ENCODE results near the gene C16orf89. TPM values are rescaled to one million over a fixed set of nuclear protein-coding genes. Genes with fewer than 3 reads are reported as not detected.

C16orf89 gene
- total RNA-seq, 2 donors from 2014 or later, result 1.6 to 3.6 TPM

- no peak overlapping the region for H3K9ac ChIP-seq (ENCODE audit: low read depth in 2 of 2, low read length in 2 of 2)
- no peaks in the 10 kb centered on the region for H3K36me3 ChIP-seq
- H3K4me3 ChIP-seq, result no peak overlapping the region
- H3K27me3 ChIP-seq, result no peaks in the 10 kb centered on the region
- H3K9me3 ChIP-seq, result no peaks in the 10 kb centered on the region
- no peak overlapping the region for H3K27ac ChIP-seq
- intact Hi-C loops (cut with DNase I), result no loop called here
- TF ChIP-seq CTCF (IDR thresholded peaks at IDR 0.05), result no peak
- no peaks in the 10 kb centered on the region for H3K4me1 ChIP-seq
- DNase-seq, result no peak
These were observed 23.1 kb downstream of the C16orf89 start for GRCh38 chr16:5042574-5043171.

GRCh38 chr16:5041600-5042133, 24.1 kb downstream of the C16orf89 start:
- DNase-seq, result no peak

GRCh38 chr16:5040451-5040850, 25.3 kb downstream of the C16orf89 start:
- Histone ChIP-seq H3K27ac (no peak overlapping the region), H3K9ac (ENCODE audit: low read depth in 2 of 2, low read length in 2 of 2) (no peak overlapping the region), H3K27me3 (no peaks in the 10 kb centered on the region), H3K36me3 (no peaks in the 10 kb centered on the region), H3K4me1 (no peaks in the 10 kb centered on the region), H3K4me3 (no peak overlapping the region), H3K9me3 (no peaks in the 10 kb centered on the region)
- DNase-seq, result no peak
- intact Hi-C loops (cut with DNase I), result no loop called here
- no peak for TF ChIP-seq CTCF (IDR thresholded peaks at IDR 0.05)

More at GRCh38 chr16:5041600-5042133, 24.1 kb downstream of the C16orf89 start:
- intact Hi-C loops (cut with DNase I), result no loop called here
- no peak overlapping the region for H3K27ac ChIP-seq
- no peaks in the 10 kb centered on the region for H3K36me3 ChIP-seq
- TF ChIP-seq CTCF (IDR thresholded peaks at IDR 0.05), result no peak
- no peaks in the 10 kb centered on the region for H3K9me3 ChIP-seq
- no peak overlapping the region for H3K9ac ChIP-seq (ENCODE audit: low read depth in 2 of 2, low read length in 2 of 2)
- no peaks in the 10 kb centered on the region for H3K4me1 ChIP-seq
- no peaks in the 10 kb centered on the region for H3K27me3 ChIP-seq
- H3K4me3 ChIP-seq, result no peak overlapping the region

GRCh38 chr16:5036228-5037156, 29.3 kb downstream of the C16orf89 start:
- H3K4me3 ChIP-seq, result no peak overlapping the region
- no peak for TF ChIP-seq CTCF (IDR thresholded peaks at IDR 0.05)
- no peaks in the 10 kb centered on the region for H3K9me3 ChIP-seq
- no peak for DNase-seq
- no peaks in the 10 kb centered on the region for H3K36me3 ChIP-seq
- H3K27ac ChIP-seq, result no peak overlapping the region
- no peaks in the 10 kb centered on the region for H3K27me3 ChIP-seq
- H3K9ac ChIP-seq (ENCODE audit: low read depth in 2 of 2, low read length in 2 of 2), result no peak overlapping the region
- intact Hi-C loops (cut with DNase I), result no loop called here
- H3K4me1 ChIP-seq, result peaks cover 7% of the 10 kb centered on the region

GRCh38 chr16:5035909-5036227, 29.9 kb downstream of the C16orf89 start:
- Histone ChIP-seq H3K9ac (ENCODE audit: low read depth in 2 of 2, low read length in 2 of 2) (no peak overlapping the region), H3K9me3 (no peaks in the 10 kb centered on the region), H3K4me3 (no peak overlapping the region), H3K4me1 (peaks cover 7% of the 10 kb centered on the region), H3K27me3 (no peaks in the 10 kb centered on the region), H3K36me3 (no peaks in the 10 kb centered on the region), H3K27ac (no peak overlapping the region)
- no peak for DNase-seq
- TF ChIP-seq CTCF (IDR thresholded peaks at IDR 0.05), result no peak
- intact Hi-C loops (cut with DNase I), result no loop called here
